Osteoblast (primary cell): ENCODE results near the gene MCM5. TPM values are rescaled to one million over a fixed set of nuclear protein-coding genes. Genes with fewer than 3 reads are reported as not detected.
"Not testable (repeated sequence)": the region's sequence is repeated elsewhere in the genome, so short reads cannot be mapped to it uniquely, and the experiment has no call there.

Source experiments
- DNase-seq: peaks from one replicate; pipeline ENCODE4 v3.0.0; 2011; ENCODE audit warnings: low spot score, mixed read lengths; ENCODE audit not compliant: insufficient read length; ENCODE audit errors: missing footprints
- H2AFZ ChIP-seq: 2 replicates; pipeline ENCODE4 v1.6.0; 2011; ENCODE audit warnings: mild to moderate bottlenecking, low read length
- H3K27ac ChIP-seq: 2 replicates; pipeline ENCODE4 v1.5.1; 2011; ENCODE audit warnings: mild to moderate bottlenecking, low read depth, low read length, moderate library complexity
- H3K27me3 ChIP-seq: 2 replicates; pipeline ENCODE4 v1.6.0; 2012; ENCODE audit warnings: mild to moderate bottlenecking, control low read depth, inconsistent platforms, low read length, moderate library complexity; ENCODE audit not compliant: insufficient read depth
- H3K36me3 ChIP-seq: 2 replicates; pipeline ENCODE4 v1.5.1; 2011; ENCODE audit warnings: mild to moderate bottlenecking, low read length, control low read depth, moderate library complexity; ENCODE audit not compliant: insufficient read depth
- H3K4me1 ChIP-seq: 2 replicates; pipeline ENCODE4 v1.5.1; 2011; ENCODE audit warnings: mild to moderate bottlenecking, low read length, control low read depth, moderate library complexity; ENCODE audit not compliant: insufficient read depth
- H3K4me2 ChIP-seq: 2 replicates; pipeline ENCODE4 v1.6.0; 2011; ENCODE audit warnings: mild to moderate bottlenecking, low read length; ENCODE audit not compliant: insufficient read depth
- H3K4me3 ChIP-seq: fragments of 200-600 bp; sonication (generic); 3 replicates; pipeline ENCODE4 v1.5.1; 2012; ENCODE audit warnings: mild to moderate bottlenecking, low read length, inconsistent platforms; ENCODE audit not compliant: insufficient read depth
- H3K79me2 ChIP-seq: 2 replicates; pipeline ENCODE4 v1.6.0; 2012; ENCODE audit warnings: mild to moderate bottlenecking, low read length, control low read depth, inconsistent platforms; ENCODE audit not compliant: insufficient read depth
- H3K9me3 ChIP-seq: 2 replicates; pipeline ENCODE4 v1.5.1; 2011; ENCODE audit warnings: low read depth, low read length, control low read depth
- H4K20me1 ChIP-seq: 2 replicates; pipeline ENCODE4 v1.6.0; 2012; ENCODE audit warnings: mild to moderate bottlenecking, low read length, control low read depth; ENCODE audit not compliant: insufficient read depth
- CTCF ChIP-seq: IDR thresholded peaks from 2 replicates; pipeline ENCODE4 v1.5.1; 2011; ENCODE audit warnings: mild to moderate bottlenecking, low read depth, low read length, moderate library complexity; ENCODE audit errors: extremely low read depth
- total RNA-seq: library from RNA; depleted of rRNA; stranded (reverse); fragments of >200 nt; gene quantifications from 2 replicates; pipeline ENCODE4 v1.2.3, GENCODE V29; 2012

The MCM5 gene
- total RNA-seq, 1 donor, result 12.7 TPM

DNA sequence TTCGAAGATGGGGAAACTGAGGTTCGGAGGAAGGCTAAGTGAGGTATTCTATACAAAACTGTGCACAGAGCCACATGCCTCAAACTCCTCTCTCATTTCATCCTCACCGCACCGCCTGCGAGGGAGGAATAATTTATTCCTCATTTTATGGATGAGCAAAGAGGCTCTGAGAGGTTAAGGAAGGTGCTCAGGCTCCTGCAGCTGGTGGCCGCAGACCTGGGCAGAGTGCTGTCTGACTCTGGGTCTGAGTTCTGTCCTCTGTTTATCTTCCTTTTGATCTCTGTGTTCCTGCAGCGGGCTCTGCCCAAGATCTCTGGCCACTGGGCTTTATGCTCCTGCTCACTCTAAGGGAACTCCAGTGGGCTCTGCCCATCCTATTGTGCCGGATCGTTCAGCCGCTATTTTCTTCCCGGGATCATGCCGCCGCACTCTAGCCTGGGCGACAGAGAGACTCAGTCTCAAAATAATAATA, 59.5 kb downstream of the MCM5 start:
- DNase-seq, result no peak
- Histone ChIP-seq H3K27ac (no peak overlapping the region), H3K9me3 (no peaks in the 10 kb centered on the region), H3K4me1 (no peaks in the 10 kb centered on the region), H3K4me3 (no peak overlapping the region), H3K36me3 (no peaks in the 10 kb centered on the region), H2AFZ (no peak overlapping the region), H3K4me2 (no peak overlapping the region), H4K20me1 (no peaks in the 10 kb centered on the region), H3K27me3 (peaks cover 1% of the 10 kb centered on the region), H3K79me2 (no peaks in the 10 kb centered on the region)
- no peak for TF ChIP-seq CTCF

GRCh38 chr22:35459976-35460375, 60.0 kb downstream of the MCM5 start:
- not testable (repeated sequence) for H3K36me3 ChIP-seq, H3K79me2 ChIP-seq, H3K4me1 ChIP-seq, H3K4me2 ChIP-seq, H3K4me3 ChIP-seq, H2AFZ ChIP-seq, H3K27ac ChIP-seq, H3K27me3 ChIP-seq, H4K20me1 ChIP-seq, H3K9me3 ChIP-seq, DNase-seq

DNA sequence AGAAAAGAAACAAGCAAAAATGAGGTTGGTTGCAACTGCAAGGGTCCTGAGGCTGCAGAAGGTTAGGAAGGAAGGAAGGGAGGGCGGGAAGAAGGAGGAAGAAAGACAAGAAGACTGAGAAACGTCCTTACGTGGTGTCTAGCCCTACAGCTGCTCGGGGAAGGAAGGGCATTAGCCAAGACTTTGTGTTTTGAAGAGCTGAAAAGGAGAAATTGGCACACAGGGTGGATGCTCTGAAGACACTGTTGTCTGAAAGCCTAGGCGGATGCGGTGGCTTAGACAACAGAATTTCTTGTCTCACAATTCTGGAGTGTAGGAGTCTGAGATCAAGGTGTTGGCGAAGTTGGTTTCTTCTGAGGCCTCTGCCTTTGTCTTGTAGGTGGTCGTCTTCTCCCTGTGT, 60.7 kb downstream of the MCM5 start:
- Histone ChIP-seq H3K9me3 (no peaks in the 10 kb centered on the region), H3K4me3 (no peak overlapping the region), H2AFZ (no peak overlapping the region)

DNA sequence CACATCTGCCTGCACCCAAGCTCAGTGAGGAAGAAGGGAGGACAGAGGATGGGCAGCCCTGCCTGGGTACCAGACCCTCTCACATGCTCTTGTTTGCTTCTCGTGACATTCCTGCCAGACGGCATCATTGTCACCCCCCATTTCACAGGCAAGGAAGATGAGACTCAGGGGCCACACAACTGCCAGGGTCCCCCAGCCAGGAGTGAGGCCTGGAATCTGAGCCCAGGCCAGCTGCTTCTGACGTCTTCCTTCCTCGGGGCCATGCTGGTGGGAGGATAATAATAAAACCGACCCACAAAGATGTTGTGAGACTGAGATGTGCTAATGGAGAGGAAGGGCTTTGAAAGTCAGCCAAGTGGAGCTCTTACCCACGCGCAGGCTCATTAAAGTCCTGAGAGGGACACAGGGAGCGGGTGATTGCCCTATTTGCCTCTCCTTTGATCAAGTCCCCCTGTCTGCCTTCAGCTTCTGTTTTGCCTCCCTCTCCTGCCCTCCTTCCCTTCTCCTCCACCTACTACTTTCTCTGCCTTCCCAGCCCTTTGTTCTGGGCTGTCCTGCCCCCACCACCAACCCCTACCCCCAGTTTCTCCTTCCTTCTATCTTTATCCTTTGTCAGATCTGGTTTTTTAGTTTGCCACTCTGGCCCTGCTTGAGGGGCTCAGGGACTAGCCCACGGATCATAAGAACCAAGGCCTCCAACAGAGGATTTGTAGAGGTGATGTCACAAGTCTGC, 62.7 kb downstream of the MCM5 start:
- H3K27ac ChIP-seq, result no peak overlapping the region
- H3K4me3 ChIP-seq, result no peak overlapping the region
- no peaks in the 10 kb centered on the region for H3K79me2 ChIP-seq
- no peaks in the 10 kb centered on the region for H3K36me3 ChIP-seq
- no peak overlapping the region for H3K4me2 ChIP-seq
- no peak for TF ChIP-seq CTCF
- no peaks in the 10 kb centered on the region for H3K9me3 ChIP-seq
- peak; percentile 27 for DNase-seq
- H2AFZ ChIP-seq, result no peak overlapping the region
- no peaks in the 10 kb centered on the region for H4K20me1 ChIP-seq
- H3K4me1 ChIP-seq, result no peaks in the 10 kb centered on the region
- no peaks in the 10 kb centered on the region for H3K27me3 ChIP-seq

More for the DNA sequence above, 60.7 kb downstream of the MCM5 start:
- Histone ChIP-seq H3K4me2 (no peak overlapping the region), H3K27me3 (no peaks in the 10 kb centered on the region), H3K4me1 (no peaks in the 10 kb centered on the region), H4K20me1 (no peaks in the 10 kb centered on the region), H3K27ac (no peak overlapping the region), H3K79me2 (no peaks in the 10 kb centered on the region), H3K36me3 (no peaks in the 10 kb centered on the region)
- TF ChIP-seq CTCF, result no peak
- peak; percentile 13 for DNase-seq
